GM18519 (cell line): Measurements from ENCODE around the gene OR2T27.
"Not testable (repeated sequence)": the region's sequence is repeated elsewhere in the genome, so short reads cannot be mapped to it uniquely, and the experiment has no call there.

ENCODE experiments used
- ATAC-seq: cut with Tn5 transposase; IDR thresholded peaks from one replicate; pipeline ENCODE4 v1.9.1; 2021; ENCODE audit warnings: mild to moderate bottlenecking, moderate library complexity; ENCODE audit not compliant: unreplicated experiment, low FRiP score

The OR2T27 gene

DNA sequence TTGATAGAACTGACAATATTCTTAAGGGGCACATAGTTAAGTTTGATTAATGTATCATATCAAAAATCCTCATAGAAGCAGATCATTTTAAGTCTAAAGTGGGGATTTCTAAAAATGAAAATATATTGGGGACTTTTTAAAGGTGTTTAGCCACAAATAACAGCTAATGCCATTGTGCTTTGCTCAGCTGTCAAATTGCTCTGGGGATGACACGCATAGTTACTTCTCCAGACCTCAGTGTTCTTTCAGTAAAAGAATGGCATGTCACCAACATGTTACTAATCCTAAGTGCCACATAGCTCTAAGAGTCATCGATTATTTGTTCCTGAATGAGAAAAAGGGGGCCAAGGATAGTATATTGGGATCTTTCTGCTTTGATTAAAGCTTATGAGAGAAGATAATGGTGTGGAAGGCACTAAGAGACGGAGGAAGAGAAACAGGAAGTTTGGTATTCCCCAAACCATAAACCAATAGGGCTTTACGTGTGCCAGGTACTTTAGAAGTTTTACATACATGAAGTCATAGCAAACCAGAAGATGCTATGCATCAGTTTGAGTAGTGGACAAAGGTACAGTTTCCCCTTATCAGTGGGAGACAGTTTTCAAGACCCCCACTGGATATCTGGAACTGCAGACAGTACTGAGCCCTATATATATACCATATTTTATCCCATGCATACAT lies 12.2 kb downstream of the OR2T27 start:
- peak; percentile 63 for ATAC-seq

DNA sequence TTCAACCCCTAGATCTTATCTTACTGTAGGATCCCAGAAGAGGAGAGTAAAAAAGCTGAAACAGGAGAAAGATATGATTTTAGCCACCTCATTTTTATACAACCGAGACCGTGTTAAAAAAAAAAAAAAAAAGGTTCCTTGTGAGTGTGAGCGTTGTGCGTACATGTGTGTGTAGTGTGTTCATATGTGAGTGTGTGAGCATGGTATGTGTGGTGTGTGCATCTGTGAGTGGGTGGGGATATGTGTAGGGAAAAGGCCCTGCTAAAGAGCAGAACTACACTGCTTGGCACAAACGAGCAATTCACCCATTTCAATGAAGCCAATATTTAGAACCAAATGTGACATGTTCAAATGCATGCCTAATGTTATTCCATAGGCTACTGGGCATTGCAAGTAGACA lies 13.7 kb downstream of the OR2T27 start:
- ATAC-seq: peak; percentile 9

DNA sequence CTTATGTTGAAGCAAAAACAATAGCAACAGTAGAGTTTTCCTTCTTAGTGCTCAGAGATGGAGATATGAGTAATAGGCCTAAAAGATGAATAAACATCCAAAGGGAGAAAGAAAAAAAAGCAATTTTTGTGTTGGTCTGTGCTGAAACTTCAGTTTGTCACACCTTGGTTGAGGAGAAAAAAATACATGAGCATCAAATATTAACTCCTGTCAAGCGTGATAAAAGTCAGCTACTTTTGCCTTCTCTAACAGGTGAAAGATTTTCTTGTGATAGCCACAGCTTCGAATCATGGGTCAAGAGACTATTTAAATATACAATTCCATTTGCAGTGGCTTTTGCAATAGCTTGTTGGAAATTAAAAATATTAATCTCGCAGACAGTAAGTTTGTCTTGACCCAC lies 14.4 kb downstream of the OR2T27 start:
- ATAC-seq: peak; percentile 28

DNA sequence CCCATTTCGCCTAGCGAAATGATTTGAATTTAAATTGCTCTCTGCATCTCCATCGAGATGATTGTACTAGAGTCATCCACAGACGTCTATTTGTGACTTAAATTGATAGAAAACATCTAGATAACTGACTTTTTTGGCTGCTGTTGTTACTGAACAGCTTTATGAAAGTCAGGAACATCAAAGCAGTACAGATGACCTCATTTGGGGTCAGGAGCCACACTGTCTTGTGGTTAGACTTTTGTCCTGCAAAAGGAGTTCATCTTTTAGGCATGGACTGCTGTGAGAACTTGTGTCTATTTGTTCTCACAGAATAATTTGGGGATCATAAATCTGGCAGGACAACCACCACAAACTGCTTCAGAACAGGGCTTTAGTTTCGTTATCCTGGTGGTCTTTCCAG lies 15.7 kb downstream of the OR2T27 start:
- peak; percentile 20 for ATAC-seq

DNA sequence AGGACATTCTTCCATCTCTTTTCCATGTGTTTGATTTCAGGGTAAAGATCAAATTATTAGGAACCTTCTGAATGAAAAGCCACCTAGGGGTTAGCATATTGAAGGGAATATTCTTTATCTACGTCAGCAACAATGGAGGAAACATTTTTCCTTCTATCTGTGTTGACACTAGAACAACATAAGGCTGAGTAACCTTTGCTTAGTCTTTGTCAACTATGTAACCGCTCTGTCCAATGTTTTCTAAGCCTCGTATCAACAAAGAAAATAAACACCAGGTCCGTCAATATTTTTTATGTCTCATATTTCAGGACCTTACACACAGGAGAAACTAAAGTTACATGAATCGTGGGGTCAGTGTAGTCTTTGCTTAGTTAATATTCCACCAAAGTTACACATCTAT lies 18.7 kb downstream of the OR2T27 start:
- ATAC-seq: not testable (repeated sequence)

DNA sequence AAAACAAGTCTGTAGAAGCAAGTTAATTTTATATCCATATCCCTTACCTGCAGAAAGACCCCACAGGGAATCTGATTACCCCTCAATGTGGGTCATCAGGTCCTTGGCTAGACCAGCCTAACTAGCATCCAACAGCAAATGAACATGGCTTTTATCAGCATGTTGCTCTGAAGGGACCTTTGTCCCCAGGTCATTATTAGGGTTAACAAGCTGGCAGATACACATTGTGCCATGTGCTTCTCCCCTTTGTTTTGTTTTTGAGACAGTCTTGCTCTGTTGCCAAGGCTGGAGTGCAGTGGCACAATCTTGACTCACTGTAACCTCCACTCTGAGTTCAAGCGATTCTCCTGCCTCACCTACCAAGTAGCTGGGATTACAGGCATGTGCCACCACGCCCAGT lies 20.3 kb downstream of the OR2T27 start, which contains the start of gene OR2T11:
Gene OR2T11, minus strand, starts transcription at position 101 of the 400 bp plus-strand sequence. CDS start 7,963 bp downstream, outside the sequence.
- not testable (repeated sequence) for ATAC-seq

DNA sequence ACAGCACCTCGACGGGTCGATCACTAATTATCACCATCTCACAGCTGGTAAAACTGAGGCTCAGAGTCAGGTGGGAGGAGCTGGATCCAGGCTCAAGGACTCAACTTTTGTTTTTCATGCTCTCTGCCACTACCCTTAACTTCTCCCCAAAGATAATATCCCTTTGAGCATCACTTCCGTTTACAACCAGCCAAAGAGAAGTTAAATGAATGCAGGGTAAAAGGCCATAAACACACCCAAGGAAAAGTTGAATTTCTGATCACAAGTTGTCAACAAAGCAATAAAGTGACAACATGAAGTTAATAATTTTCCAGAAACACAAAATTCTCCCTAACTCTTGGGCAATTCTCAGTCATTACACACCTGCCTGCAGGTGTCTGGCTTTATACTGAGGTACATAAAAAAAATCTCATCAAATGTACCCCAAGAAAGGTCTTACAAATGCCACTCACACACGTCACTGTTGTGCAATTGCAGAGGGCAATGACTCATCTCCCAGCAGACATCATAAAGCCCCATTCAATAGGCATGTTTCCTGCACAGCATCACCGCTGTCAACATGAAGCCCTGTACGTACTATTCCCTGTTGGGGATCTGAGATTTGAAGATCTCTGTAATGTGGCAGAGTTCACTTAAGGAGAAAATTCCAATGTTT lies 23.8 kb downstream of the OR2T27 start:
- no peak for ATAC-seq

DNA sequence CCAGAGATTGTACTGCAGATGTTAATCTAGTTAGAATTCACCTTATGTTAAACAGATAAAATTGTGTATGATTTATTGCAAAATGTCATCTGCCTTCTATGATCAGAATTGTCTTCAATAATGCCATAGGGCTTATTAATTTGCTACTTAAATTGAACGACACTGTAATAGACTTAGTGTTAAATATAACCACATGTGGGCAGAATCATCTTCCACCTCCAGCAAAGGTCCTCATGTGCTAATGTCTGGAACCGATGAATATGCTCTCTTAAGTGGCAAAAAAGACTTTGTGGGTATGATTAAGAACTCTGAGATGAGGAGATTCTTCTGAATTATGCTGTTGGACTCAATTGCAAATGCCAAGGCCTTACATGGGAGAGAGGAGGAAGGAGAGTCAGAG lies 24.8 kb downstream of the OR2T27 start:
- ATAC-seq: no peak

DNA sequence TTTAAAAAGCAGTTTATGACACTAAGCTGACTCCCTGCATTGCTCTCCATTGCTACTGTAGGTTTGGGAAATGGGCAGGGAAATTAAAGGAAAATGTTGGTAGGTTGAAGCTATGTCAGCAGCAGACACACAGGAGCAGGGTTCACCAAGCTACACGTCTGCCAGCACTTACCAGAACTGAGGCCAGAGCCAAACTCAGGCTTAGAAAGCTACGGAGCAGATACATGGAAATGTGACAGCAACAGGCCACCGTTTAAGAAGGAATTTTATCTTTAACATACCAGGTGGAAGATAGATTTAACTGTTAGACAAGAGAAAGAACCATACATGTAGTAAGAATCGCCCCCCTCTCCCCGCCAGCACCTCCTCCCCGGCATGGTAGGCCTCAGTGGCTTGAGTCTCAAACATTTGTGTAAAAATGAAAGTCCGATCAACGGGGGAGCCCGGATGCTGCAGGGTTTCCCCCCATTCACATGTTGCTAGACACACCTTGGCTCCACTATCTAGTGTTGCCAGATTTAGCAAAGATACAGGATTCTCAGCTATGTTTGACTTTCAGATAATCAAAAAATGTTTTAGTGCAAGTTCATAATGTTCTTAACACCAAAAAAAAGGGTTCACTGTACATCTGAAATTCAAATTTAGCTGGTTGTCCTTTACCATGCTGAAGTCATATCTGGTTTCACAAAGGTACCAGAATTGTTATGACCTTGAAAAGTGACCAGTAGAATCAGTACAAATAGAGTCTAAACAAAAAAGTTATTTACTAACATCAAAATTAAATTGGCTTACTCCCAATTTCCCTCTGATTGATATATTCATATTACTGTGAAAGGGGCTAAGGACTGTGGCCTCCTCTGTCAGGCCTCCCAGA lies 27.1 kb downstream of the OR2T27 start:
- peak; percentile 71 for ATAC-seq

DNA sequence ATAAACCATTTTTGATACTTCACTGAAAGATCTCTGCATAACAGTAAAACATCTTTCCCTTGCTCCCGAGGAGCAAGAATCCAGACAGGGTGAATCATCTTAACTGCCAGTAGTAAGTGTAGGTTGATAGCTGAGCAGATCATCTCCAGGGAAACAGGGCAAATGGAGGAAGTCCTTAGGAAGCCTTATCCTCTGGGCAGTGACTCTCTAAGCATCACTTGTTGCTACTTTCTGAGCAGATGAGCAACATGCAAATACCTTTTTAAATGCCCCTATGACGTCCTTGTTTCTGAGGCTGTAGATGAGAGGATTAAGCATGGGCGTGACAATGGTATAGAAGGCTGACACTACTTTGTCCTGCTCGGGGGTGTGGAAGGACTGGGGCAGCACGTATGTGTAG lies 29.4 kb downstream of the OR2T27 start:
- ATAC-seq: no peak

DNA sequence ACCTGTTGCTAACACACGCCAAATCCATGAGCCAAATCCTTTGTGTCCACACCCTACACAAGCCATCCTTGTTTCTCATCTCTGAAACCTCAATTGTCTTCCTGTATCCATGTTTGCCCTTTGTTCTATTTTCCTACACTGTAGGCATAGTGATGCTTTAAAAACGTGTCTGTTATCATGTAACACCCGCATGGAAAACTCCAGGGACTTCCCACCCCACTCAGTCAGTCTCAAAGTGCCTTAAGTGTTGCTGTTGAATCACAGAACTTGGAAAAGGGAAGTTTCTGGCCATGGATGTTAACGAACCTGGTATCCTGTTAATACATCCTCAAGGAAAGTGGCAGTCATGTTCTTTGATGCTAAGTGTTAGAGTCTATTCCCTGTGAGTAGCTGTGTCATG lies 30.2 kb downstream of the OR2T27 start:
- ATAC-seq: no peak

DNA sequence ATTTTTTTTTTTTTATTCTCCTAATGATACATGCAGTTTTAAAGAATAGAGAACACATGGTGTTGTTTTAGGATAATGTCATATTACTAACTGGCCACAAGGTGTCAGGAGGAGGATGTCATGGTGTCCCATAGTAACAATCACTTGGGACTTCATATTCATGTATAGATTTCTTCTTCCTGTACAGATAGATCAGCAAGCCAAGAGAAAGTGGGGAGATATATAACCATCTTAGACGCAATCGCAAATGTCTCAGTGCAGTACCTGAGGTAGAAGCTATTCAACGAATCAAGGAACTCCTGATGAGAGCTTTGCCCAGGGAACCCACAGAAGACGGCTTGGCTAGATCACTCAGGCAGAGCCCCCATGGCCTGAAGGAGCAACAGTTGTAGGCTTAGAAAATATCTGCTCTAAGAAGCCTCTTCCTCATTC lies 32.7 kb downstream of the OR2T27 start:
- ATAC-seq: peak; percentile 85

DNA sequence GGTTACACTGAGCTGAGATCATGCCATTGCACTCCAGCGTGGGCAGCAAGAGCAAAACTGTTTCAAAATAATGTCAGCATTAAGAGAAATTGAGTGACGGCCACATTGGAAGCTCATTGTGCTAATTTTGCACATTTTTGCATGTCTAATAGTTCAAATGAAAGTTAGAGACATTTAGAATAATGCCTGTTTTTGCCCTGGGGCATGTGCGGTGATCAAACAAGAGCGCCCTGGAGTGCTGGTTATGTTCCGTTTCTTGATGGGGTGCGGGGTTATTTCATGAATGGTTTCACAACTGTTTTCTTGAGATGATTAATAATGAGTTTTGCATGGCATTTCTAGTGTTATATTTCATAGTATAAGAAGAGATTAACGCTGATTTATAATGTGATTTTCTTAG lies 33.6 kb downstream of the OR2T27 start:
- no peak for ATAC-seq

DNA sequence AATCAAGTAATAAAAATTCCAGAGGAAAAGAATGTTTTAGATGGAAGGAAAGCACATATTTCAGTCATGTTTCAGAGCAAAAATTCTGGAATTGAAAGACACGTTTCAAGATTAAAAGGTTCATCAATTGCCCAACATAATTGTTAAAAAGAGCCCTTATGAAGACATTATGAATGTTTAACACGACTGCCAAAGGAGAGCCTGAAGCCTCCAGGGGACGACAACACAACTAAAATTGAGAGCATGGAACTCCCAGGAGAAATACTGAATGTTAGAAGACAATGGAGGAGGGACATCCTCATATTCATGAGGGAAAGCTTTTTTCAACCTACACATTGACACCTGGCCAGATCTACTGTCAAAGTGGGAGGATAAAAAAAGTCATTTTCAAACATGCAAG lies 36.5 kb downstream of the OR2T27 start:
- no peak for ATAC-seq

DNA sequence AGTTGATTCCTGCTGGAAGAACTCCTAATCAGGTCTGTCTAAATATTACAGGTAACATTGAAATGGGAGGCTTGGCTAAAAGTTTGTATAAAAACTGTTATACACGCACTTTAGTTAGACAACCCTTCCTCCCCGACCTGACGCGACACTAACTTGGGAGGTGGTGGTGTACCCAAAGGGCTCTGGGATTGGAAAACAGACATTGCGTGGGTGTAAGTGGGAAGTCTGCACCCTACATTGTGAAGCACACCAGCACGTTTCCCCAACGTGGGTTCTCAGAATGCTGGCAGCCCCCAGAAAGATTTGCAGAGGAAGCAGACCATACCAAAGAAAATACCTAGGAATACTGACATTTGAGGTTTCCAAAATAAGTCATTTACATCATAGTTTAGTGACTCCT lies 37.2 kb downstream of the OR2T27 start:
- ATAC-seq: no peak

DNA sequence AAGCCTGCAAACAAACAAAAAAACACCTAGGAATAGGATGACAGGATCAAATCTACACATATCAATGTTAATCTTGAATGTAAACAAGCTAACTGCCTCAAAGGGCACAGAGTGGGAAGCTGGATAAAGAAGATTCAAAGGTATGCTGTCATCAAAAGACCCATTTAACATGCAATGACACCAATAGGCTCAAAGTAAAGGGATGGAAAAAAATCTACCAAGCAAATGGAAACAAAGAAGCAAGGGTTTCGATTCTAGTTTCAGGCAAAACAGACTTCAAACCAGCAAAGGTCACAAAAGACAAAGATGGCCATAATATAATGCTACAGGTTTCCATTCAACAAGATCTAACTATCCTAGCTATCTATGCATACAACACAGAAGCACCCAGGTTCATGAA lies 41.6 kb downstream of the OR2T27 start:
- ATAC-seq: no peak

DNA sequence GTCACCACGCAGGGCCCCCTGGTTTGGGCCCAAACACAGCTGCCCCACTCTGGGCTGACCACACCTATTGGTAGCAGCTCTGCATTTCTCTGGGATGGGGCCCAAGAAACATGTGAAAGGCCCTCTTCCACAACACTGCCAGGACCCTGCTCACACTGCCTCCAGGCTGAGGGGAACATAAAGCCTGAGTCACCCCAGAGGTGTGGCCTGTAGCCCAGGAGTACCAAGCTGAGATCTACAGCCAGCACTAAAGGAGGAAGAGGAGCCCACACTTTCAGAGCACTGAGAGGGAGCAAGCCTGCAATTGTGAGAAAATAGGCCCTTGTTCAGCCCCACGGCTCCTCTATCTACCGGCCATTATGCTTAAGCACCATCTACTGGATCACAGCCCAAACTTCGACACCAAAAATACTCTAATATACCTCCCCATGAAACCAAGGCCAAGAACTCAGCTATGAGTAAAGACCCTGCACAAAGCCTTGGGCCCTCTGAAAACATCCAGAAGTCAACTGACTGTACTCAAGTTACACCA lies 43.4 kb downstream of the OR2T27 start:
- no peak for ATAC-seq

DNA sequence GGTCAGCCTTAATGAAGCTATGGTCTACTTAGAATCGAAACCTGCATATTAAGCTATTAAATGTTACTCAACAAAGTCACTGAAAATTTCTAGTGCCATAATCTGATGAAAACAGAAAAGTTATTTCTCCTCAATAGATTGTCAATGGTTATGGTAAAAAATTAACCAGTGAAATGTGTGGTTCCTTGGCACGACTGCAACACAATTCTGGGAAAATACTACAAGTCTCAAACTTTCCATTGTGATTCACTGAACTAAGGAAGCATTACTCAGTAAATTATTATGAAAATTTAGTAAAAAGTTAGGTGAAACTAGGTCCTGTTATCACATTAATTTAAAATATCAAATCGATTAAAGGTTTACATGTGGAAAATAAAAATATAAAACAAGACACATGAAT lies 45.0 kb downstream of the OR2T27 start:
- ATAC-seq: no peak
